Ectodermal cell (in vitro differentiated cells): ENCODE measurements around the gene DOCK4.

Source experiments
- H3K27ac ChIP-seq: 2 replicates; pipeline ENCODE4 v1.7.0; 2013; ENCODE audit warnings: mild to moderate bottlenecking, low read depth, low read length; ENCODE audit not compliant: insufficient read depth, poor library complexity, severe bottlenecking
- H3K27me3 ChIP-seq: 2 replicates; pipeline ENCODE4 v1.7.0; 2013; ENCODE audit warnings: mild to moderate bottlenecking, low read length; ENCODE audit not compliant: insufficient read depth, control insufficient read depth, poor library complexity, severe bottlenecking
- H3K36me3 ChIP-seq: one replicate; pipeline ENCODE4 v1.7.0; 2013; ENCODE audit warnings: low read length; ENCODE audit not compliant: control insufficient read depth, insufficient read depth
- H3K4me1 ChIP-seq: one replicate; pipeline ENCODE4 v1.7.0; 2013; ENCODE audit warnings: low read length; ENCODE audit not compliant: control insufficient read depth, insufficient read depth
- H3K4me3 ChIP-seq: 2 replicates; pipeline ENCODE4 v1.7.0; 2013; ENCODE audit warnings: low read depth, low read length, control low read depth; ENCODE audit not compliant: insufficient read depth
- H3K9me3 ChIP-seq: 2 replicates; pipeline ENCODE4 v1.7.0; 2013; ENCODE audit warnings: mild to moderate bottlenecking, low read length, moderate library complexity; ENCODE audit not compliant: control insufficient read depth
- WGBS, 2 experiments: methylation state at CpG; one replicate each; pipeline ENCODE4 v1.1.7; 2013; ENCODE audit warnings: missing lambda C conversion rate in 2 of 2; 5-methylcytosine and 5-hydroxymethylcytosine counted together

Gene DOCK4

DNA sequence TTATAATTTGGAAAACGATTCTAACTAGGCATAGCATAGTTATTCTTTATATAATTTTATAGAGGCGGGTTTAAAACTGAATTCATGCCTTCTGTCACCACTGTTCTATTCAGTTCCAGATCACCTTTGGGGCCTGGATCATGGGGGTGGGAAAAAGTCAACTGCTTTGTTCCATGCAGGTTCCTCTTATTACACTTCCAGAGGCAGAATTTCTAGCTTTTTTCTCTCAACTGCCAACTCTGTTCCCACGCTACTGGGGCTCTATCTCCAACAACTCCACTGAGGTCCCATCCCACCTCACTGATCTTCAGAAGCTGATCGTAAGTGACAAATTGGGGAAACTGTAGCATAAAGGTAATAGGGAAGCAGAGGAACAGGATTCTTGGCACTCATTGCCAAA lies 360.3 kb downstream of the DOCK4 start:
- Histone ChIP-seq H3K4me3 (no peak overlapping the region), H3K27me3 (no peaks in the 10 kb centered on the region), H3K36me3 (peaks cover 6% of the 10 kb centered on the region), H3K27ac (no peak overlapping the region), H3K4me1 (no peaks in the 10 kb centered on the region), H3K9me3 (no peaks in the 10 kb centered on the region)
- 93 to 100% methylated on average over 2 to 3 of the region's 4 CpGs for WGBS, 2 experiments

GRCh38 chr7:111844904-111845671 lies 361.1 kb downstream of the DOCK4 start:
- 94% methylated on average over 1 to 3 of the region's 4 CpGs for WGBS, 2 experiments

DNA sequence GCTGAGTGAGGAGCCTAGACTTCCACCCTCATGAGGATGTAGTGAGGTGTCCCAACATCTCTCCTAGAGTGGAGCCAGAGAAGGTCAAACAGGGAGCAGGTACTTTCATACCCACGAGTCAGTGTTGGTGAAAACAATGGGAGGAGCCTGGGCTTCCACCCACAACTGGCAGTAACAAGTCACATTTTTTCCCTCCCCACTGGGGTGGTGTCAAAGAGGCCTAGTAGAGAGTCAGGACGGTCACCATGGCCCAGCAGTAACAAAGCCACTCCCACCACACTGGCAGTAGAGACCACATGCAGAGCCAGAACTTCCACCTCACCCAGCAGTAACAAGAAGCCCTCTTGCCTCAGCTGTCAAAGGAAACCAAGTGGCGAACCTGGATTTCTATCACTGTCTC lies 363.7 kb downstream of the DOCK4 start:
- H3K4me1 ChIP-seq, result no peaks in the 10 kb centered on the region
- no peak overlapping the region for H3K4me3 ChIP-seq
- H3K27ac ChIP-seq, result no peak overlapping the region
- H3K27me3 ChIP-seq, result no peaks in the 10 kb centered on the region
- peaks cover 6% of the 10 kb centered on the region for H3K36me3 ChIP-seq
- H3K9me3 ChIP-seq, result no peaks in the 10 kb centered on the region
- 76 to 84% methylated on average over 3 of the region's 3 CpGs for WGBS, 2 experiments

More at GRCh38 chr7:111844904-111845671, 361.1 kb downstream of the DOCK4 start:
- no peak overlapping the region for H3K4me3 ChIP-seq
- no peak overlapping the region for H3K27ac ChIP-seq
- H3K27me3 ChIP-seq, result no peaks in the 10 kb centered on the region
- no peaks in the 10 kb centered on the region for H3K4me1 ChIP-seq
- H3K9me3 ChIP-seq, result no peaks in the 10 kb centered on the region
- H3K36me3 ChIP-seq, result peaks cover 6% of the 10 kb centered on the region

- peaks cover 6% of the 10 kb centered on the region for H3K36me3 ChIP-seq
- H3K4me3 ChIP-seq, result no peak overlapping the region
- 94 to 95% methylated on average over 5 of the region's 5 CpGs for WGBS, 2 experiments
- no peaks in the 10 kb centered on the region for H3K9me3 ChIP-seq
- H3K27me3 ChIP-seq, result no peaks in the 10 kb centered on the region
- H3K4me1 ChIP-seq, result no peaks in the 10 kb centered on the region
- no peak overlapping the region for H3K27ac ChIP-seq
Measured at GRCh38 chr7:111841596-111842205, 364.5 kb downstream of the DOCK4 start.

- no peaks in the 10 kb centered on the region for H3K9me3 ChIP-seq
- no peak overlapping the region for H3K27ac ChIP-seq
- H3K4me3 ChIP-seq, result no peak overlapping the region
- WGBS, 2 experiments, result 93 to 95% methylated on average over 2 to 3 of the region's 3 CpGs
- H3K36me3 ChIP-seq, result peaks cover 6% of the 10 kb centered on the region
- H3K4me1 ChIP-seq, result no peaks in the 10 kb centered on the region
- no peaks in the 10 kb centered on the region for H3K27me3 ChIP-seq
Measured at GRCh38 chr7:111840528-111840927, 365.7 kb downstream of the DOCK4 start.

DNA sequence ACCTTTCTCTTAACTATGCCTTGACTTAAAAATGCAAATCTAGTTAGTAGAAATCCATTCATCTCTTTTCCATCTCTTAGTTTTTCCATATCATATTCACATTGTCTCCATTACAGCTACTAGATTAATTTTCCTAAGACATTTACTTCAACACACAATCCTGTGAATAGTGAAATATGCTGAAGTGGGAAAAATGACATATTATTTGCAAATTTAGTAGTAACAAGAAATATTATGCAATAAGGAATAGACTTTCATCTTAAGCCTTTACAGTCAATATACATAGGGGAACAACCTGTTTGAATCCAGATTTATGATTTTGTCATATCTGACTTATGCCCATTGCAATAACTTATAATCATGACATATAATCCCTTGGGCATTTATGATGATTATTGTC lies 366.9 kb downstream of the DOCK4 start:
- H3K4me3 ChIP-seq, result no peak overlapping the region
- no peaks in the 10 kb centered on the region for H3K27me3 ChIP-seq
- no peak overlapping the region for H3K27ac ChIP-seq
- H3K4me1 ChIP-seq, result no peaks in the 10 kb centered on the region
- H3K9me3 ChIP-seq, result no peaks in the 10 kb centered on the region
- peaks cover 6% of the 10 kb centered on the region for H3K36me3 ChIP-seq

DNA sequence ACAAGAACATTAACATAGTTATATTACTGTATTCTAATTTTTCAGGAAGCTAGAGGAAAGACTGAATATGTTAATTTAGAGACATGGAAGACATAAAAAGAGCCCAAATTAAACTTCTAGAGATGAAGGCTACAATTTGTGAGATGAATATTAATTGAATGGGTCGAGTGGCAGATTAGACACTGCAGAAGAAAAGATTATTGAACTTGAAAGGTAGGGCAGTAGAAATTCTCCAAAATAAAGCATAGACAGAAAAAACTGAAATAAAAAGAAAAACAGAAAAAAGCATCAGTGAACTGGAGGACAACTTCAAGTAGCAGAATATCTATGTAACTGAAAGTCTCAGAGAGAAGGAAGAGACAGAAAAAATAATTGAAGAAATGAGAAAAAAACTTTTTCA lies 369.6 kb downstream of the DOCK4 start:
- H3K36me3 ChIP-seq, result no peaks in the 10 kb centered on the region
- H3K4me3 ChIP-seq, result no peak overlapping the region
- WGBS, 2 experiments, result 89 to 100% methylated on average over 1 of the region's 1 CpG
- no peaks in the 10 kb centered on the region for H3K4me1 ChIP-seq
- H3K9me3 ChIP-seq, result no peaks in the 10 kb centered on the region
- no peaks in the 10 kb centered on the region for H3K27me3 ChIP-seq
- no peak overlapping the region for H3K27ac ChIP-seq

DNA sequence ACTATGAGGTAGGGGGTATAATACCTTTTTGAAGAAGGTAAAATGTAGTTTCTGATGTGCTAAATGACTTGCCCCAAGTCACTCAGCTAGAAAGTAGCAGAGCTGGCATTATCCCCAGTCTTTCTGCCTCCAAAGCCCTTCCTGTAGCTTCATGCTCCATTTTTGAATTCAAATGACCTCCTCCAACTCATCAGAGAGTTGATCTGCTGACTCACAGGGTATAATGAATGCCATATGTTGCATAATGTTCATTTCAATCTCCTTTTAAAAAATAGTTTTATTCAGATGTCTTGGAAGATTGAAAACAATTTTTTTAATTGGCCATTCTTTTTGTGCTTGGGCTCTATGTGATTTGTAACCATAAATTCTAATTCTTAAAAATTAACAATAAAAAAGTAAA lies 371.1 kb downstream of the DOCK4 start:
- Histone ChIP-seq H3K4me3 (no peak overlapping the region), H3K27ac (no peak overlapping the region)

DNA sequence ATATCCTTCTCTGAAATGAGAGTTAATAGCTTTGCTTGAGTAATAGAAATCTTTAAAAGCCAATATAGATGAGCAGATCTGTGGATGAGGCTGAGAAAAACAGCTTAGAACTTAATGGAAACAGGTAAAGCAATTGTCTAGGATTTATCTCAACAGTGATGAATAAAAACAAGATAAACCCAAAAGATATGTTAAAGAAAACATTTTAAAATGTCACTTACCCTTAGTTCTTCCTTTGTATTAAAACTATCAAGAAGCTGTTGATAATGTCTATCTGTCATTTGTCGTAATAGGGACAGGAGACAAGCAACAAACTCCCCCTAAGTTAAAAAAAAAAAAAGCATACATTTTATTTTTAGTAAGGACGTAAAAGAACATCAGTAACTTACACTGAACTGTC lies 371.8 kb downstream of the DOCK4 start:
- H3K36me3 ChIP-seq, result no peaks in the 10 kb centered on the region
- H3K4me1 ChIP-seq, result no peaks in the 10 kb centered on the region
- no peaks in the 10 kb centered on the region for H3K27me3 ChIP-seq
- no peak overlapping the region for H3K4me3 ChIP-seq
- H3K27ac ChIP-seq, result no peak overlapping the region
- no peaks in the 10 kb centered on the region for H3K9me3 ChIP-seq
- WGBS, 2 experiments, result 100% methylated on average over 1 to 2 of the region's 2 CpGs

More for the DNA sequence above, 371.1 kb downstream of the DOCK4 start:
- Histone ChIP-seq H3K27me3 (no peaks in the 10 kb centered on the region), H3K4me1 (no peaks in the 10 kb centered on the region), H3K9me3 (no peaks in the 10 kb centered on the region), H3K36me3 (no peaks in the 10 kb centered on the region)

GRCh38 chr7:111833466-111833865 lies 372.7 kb downstream of the DOCK4 start:
- Histone ChIP-seq H3K9me3 (no peaks in the 10 kb centered on the region), H3K4me1 (no peaks in the 10 kb centered on the region), H3K36me3 (no peaks in the 10 kb centered on the region), H3K4me3 (no peak overlapping the region), H3K27ac (no peak overlapping the region), H3K27me3 (no peaks in the 10 kb centered on the region)
